DMS79 (cell line): ENCODE data around the gene PRRC2C.
A peak's percentile ranks its signal among the peaks of the same experiment; 100 is the strongest.
"Not testable (repeated sequence)": the region's sequence is repeated elsewhere in the genome, so short reads cannot be mapped to it uniquely, and the experiment has no call there.

Experiments used
- DNase-seq: peaks from one replicate; lab custom pipeline; 2025; lab: John Stamatoyannopoulos, UW

PRRC2C gene

DNA sequence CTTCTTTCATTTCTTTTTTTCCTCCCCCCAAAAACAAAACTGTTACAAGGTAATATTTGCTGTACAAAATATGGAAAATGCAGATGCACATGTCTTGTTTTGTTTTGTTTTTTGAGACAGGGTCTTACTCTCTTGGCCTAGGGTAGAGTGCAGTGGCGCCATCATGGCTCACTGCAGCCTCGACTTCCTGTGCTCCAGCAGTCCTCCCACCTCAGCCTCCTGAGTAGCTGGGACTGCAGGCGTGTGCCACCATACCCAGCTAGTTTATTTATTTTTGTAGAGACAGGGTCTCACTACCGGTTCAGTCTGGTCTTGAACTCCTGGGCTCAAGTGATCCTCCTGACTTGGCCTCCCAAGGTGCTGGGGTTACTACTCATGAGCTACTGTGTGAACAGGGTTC lies 15.5 kb downstream of the PRRC2C start:
- no peak for DNase-seq

DNA sequence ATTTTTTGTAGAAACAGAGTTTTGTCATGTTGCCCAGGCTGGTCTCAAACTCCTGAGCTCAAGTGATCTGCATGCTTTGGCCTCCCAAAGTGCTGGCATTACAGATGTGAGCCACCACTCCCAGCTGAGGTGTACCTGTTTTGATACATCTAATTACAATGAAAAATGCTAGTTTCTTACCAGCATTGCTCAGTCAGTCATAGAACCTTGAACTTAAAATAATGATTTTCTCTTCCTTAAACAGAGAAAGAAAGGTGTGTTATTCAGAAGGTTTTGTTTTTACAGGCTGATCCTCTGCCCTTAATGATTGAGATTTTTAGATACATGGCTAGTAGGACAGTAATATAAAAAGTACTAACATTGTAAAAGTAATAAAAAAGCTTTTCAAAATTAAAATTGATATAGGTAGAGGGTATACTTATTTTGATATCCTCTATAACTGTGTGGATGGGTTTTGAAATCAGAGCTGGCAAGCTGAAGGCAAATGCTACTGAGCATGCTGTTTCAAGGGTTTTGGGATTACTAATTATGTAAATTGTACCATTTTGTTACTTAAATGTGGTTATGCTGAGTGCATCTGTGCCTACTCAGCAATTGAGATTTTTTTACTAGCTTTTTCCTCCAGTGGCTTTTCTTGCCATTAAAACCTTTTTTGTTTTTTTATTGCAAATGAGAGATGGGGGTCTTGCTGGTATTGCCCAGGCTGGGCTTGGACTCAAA lies 16.1 kb downstream of the PRRC2C start:
- DNase-seq: peak; percentile 8

DNA sequence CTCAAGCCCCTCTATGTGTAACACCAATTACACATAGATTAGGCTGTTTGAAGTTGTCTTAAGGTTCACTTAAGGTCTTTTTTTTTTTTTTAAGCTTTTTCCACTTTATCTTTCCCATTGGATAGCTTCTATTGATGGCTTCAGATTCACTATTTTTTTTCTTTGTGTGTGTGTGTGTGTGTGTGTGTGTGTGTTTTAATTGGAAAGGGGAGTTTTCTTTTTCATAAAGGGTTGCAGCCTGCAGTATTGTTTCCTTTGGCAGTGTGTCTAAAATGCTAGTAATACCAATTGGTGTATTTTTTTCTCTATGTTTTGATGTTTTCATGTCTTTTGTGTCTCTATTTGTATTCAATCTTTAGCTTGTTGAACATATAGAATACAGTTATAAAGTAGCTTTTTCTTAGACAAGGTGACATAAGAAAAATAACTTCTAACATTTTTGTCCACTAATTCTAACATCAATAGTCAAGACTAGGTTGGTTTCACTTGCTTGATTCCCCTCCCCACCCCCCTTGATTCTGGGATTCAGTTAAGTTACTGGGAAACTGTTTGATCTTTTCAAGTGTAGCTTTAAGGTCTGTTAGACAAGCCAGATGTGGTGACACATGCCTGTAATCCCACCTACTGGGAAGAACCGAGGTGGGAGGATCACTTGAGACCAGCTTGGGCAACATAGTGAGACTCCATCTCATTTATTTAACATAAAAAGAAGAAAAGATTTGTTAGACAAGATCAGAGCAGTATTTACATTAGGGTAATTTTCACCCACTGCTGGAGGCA lies 21.4 kb downstream of the PRRC2C start:
- no peak for DNase-seq

DNA sequence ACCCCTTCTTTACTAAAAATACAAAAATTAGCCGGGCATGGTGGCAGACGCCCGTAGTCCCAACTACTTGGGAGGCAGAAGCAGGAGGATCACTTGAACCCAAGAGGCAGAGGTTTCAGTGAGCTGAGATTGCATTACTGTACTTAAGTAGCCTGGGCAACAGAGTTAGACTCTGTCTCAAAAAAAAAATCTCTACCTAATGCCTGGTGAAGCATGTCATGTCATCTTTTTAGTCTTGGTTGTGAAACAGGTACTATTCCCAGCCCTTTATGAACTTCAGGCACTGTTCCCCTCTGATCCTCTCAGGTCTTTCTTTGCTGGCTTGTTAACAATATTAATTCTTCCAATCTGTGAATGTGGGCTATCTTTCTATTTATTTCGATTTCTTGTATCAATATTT lies 22.1 kb downstream of the PRRC2C start:
- DNase-seq: no peak

DNA sequence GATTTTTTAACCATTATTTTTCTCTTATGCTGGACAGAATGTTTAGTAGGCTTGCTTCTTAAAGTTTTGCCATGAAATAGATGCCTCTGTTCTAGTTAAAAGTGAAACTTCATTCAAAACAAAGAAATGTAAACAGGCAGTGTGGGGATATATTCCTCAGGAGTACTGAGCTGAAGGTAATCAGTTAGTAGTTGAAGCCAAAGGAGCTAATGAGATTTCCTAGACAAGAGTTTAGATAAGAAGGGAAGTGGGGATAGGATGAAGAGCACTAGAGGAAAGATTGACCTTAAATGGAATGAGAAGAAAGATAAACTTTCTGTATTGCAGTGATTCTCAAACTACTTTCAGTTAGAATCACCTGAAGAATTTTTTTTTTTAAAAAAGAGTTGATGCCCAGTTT lies 23.9 kb downstream of the PRRC2C start:
- no peak for DNase-seq

DNA sequence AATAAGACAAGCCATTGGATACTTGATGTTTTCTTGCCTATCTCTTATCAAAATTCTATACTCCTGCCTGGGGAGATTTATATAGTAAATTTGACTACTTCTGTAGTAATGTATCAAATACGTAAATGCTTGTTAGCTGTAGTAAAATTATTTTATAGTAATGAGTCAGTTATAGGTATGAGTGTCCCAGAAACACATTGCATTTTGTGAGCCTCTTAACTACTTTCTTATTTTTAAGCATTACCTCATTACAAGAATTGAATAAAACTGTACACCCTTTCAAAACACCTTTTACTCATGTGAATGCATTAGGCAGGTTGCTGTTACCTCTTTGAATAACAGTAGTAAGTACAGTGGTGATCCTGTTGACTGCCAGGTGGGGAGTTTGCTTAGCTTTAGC lies 28.4 kb downstream of the PRRC2C start:
- DNase-seq: no peak

DNA sequence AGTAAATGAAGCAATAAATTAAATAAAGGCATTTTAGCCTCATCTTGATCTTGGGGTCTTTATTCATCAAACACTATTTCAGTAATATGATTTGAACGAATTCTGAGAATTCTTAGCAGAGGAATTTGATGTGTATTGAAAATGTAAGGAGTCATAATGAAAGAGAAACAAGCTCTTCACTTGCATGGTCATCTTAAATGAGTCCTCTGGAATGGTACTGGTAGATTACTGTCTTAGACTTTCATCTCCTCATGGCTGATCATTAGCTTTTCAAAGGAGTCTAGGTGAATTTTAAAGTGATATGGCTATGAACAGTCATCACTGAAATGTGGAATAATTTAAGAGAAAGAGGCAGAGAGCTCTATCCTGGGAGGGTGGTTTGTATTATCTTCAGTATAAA lies 30.0 kb downstream of the PRRC2C start:
- DNase-seq: no peak

DNA sequence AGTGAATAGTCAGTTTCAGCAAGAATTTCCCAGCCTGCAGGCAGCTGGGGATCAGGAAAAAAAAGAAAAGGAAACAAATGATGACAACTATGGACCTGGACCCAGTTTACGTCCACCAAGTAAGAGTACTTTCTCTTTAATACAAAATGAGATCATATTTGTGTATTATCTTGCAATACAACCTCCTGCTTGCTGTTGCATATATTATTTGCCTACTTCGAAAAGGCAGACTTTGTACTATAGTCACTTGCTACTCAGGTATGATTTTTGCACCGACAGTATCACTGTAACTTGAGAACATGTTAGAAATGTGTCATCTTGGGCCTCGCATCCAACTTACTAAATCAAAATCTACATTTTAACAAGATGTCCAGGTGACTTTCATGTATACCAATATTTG lies 30.4 kb downstream of the PRRC2C start:
- no peak for DNase-seq

DNA sequence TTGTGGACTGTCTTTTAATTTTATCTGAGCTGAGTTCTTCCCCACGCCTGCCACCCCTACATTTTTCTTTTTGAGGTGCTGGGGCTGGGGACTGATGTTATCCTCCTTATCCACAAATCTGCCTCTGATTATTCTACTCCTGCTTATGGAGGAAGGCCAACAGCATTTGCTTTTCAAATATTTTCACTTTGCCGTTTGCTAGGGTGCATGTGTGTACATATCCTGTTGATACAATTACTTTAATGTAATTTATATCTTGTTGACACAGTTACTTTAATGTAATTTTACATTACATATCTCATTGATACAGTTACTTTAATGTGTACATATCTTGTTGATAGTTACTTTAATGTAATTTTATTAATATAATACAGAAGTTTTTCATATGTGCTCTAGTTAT lies 36.2 kb downstream of the PRRC2C start:
- DNase-seq: no peak

DNA sequence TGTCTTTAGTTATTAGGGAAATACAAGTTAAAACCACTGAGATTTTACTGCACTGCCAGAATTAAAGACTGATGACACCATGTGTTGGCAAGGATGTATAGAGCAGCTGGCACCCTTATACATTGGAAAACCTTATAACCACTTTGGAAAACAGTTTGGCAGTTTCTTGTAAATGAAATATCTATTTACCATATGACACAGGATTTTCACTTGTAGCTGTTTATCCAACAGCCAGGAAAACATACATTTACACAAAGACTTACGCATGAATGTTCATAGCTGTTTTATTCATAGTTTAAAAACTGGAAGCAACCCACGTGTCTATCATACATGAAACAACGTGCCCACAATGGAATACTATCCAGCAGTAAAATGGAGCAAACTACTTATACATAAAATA lies 45.3 kb downstream of the PRRC2C start:
- no peak for DNase-seq

DNA sequence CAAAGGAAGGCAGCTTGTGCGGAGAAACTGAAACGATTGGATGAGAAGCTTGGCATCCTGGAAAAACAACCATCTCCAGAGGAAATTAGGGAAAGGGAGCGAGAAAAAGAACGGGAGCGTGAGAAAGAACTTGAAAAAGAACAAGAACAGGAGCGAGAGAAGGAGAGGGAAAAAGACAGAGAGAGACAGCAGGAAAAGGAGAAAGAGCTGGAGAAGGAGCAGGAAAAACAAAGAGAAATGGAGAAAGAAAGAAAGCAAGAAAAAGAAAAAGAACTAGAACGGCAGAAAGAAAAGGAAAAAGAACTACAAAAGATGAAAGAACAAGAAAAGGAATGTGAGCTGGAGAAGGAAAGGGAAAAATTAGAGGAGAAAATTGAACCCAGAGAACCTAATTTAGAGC lies 47.2 kb downstream of the PRRC2C start:
- DNase-seq: no peak

DNA sequence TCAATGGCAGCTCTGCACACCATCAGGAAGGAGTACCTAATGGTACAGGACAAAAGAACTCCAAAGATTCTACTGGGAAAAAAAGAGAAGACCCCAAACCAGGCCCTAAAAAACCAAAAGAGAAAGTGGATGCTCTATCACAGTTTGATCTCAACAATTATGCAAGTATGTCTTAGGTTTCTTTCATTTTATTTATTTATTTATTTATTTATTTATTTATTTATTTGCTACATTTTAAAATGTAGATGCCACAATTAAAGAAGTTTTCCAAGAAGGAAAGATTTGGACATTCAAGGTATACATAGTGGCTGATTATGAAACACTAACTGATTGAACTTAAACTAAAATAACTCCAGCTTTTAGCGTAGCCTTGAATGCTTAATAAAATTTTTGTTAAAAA lies 60.2 kb downstream of the PRRC2C start:
- DNase-seq: no peak

DNA sequence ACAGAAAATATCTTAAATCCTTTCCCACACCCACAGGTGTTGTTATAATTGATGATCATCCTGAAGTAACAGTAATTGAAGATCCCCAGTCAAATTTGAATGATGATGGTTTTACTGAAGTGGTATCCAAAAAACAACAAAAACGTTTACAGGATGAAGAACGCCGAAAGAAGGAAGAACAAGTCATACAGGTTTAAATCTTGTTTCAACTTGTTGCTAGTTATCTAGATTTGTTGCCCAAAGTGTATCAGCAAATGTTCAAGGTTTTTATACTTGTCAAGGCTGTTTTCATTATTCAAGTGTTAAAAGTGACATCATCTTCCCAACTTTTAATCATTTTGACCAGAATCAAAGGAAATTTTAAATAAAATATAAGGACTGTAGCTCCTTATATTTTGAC lies 64.7 kb downstream of the PRRC2C start:
- no peak for DNase-seq

DNA sequence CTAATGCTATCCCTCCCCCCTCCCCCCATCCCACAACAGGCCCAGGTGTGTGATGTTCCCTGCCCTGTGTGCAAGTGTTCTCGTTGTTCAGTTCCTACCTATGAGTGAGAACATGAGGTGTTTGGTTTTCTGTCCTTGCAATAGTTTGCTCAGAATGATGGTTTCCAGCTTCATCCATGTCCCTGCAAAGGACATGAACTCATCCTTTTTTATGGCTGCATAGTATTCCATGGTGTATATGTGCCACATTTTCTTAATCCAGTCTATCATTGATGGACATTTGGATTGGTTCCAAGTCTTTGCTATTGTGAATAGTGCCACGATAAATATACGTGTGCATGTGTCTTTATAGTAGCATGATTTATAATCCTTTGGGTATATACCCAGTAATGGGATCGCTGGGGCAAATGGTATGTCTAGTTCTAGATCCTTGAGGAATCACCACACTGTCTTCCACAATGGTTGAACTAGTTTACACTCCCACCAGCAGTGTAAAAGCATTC lies 65.3 kb downstream of the PRRC2C start:
- DNase-seq: not testable (repeated sequence)

DNA sequence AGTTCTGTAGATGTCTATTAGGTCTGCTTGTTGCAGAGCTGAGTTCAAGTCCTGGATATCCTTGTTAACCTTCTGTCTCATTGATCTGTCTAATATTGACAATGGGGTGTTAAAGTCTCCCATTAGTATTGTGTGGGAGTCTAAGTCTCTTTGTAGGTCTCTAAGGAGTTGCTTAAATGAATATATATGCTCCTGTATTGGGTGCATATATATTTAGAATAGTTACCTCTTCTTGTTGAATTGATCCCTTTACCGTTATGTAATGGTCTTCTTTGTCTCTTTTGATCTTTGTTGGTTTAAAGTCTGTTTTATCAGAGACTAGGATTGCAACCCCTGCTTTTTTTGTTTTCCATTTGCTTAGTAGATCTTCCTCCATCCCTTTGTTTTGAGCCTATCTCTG lies 68.6 kb downstream of the PRRC2C start:
- DNase-seq: not testable (repeated sequence)

DNA sequence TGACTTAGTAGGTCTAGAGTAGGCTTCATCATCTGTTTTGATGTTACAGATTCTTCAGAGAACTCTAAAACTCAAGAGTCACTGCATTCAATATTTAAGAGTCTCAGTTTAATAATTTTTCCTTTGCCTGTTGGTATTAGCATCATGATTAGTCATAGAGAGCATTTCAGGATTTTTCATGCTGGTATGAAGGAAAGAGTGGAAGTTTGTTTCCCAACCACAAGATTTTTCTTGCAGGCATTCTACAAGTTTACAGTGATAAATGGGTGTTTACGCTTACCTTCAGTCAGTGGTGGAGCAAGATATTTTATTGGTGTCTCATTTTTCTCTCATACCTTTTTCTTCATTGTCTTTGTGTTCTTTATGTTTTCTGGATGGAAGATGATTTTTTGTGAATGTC lies 78.3 kb downstream of the PRRC2C start:
- DNase-seq: no peak

DNA sequence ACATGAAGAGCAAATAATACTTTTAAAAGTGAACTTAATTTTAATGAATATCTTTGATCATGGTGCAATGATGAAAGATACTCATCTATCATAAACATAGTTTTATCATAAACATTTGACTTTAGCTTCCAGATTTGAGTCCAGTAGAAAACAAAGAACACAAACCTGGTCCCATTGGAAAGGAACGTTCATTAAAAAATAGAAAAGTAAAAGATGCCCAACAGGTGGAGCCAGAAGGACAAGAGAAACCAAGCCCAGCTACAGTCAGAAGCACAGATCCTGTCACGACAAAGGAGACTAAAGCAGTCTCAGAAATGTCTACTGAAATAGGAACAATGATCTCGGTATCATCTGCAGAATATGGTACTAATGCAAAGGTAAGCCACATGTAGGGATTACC lies 81.1 kb downstream of the PRRC2C start:
- no peak for DNase-seq

DNA sequence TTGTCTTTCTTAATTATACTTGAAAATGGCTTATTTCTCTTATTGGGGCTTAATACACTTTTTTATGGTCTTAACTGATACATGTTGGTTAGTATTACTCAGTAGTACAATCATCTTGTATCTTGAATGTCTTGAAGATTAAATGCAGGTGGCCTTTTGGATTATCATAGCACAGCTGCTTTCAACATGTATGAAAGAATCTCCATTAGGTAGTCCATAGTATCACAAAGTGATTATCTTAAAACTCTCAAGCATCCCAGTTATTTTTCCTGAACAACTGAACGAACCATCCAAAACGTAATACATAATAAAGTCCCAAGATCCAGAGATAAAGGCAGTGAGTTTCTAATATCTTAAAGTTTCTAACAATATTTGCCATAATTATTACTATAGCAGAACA lies 85.0 kb downstream of the PRRC2C start:
- DNase-seq: no peak

DNA sequence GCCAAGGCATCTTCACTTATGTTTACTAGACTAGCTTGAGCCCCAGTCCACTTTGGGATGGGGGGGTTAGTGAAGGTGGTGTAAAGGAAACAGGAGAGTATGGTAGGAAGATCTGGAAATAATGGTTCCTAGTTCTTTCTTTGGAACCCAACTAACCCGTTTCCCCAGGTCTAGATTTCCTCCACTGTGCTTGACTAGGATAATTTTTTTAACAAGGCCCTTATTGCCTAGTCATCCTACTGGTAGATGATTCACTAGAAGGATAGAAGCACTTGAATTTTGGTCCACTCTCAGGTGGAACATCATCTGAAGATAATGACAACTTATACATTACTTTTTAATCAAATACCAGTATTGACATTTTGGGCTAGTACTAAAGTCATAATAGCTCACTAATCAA lies 90.8 kb downstream of the PRRC2C start:
- no peak for DNase-seq

DNA sequence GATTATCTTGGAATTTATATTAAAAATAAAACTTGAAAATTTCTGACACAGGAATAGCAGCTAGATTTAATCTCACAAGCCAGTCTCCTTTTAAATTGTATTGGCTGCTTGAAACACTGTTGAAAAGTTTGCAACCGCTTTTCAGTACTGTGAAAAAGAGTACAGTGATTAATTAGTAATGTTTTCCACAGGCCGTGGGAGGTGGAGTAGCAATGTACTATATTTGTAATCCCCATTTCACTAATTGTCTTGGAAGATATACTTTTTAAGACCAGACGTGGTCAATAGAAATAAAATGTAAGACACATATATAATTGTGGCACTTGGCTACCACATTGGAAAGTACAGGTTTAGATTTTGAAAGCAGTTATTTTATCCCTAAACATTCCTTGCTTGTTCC lies 95.9 kb downstream of the PRRC2C start:
- no peak for DNase-seq

DNA sequence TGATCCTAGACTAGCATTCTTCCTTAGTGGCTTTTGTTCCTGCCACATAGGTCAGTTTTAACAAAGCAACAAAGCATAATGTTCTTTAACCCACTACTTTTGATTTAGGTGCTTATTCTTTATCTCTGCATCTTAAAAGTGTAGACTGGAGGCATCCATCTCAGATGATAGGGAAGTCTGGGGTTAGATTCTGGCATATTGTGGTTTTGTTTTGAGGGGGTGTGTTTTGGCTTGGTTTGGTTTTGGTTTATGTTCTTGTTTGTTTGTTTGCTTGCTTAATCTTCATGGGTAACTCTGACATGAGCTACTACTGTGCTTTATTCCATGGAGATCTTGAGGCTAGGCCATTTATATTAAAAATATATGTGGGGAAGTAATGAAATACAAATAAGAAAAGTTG lies 96.4 kb downstream of the PRRC2C start:
- DNase-seq: no peak

DNA sequence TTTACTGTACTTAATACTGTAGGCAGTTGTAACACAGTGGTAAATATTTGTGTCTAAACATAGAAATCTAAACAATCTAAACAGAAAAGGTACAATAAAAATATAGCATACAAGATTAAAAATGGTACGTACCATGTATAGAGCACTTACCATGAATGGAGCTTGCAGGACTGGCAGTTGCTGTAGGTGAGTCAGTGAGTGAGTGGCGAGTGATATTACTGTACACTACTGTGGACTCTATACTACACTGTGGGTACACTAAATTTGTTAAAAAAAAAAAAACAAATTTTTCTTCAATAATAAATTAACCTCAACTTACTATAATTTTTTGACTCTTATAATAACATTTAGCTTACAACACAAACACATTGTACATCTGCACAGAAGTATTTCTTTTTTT lies 97.3 kb downstream of the PRRC2C start:
- no peak for DNase-seq

DNA sequence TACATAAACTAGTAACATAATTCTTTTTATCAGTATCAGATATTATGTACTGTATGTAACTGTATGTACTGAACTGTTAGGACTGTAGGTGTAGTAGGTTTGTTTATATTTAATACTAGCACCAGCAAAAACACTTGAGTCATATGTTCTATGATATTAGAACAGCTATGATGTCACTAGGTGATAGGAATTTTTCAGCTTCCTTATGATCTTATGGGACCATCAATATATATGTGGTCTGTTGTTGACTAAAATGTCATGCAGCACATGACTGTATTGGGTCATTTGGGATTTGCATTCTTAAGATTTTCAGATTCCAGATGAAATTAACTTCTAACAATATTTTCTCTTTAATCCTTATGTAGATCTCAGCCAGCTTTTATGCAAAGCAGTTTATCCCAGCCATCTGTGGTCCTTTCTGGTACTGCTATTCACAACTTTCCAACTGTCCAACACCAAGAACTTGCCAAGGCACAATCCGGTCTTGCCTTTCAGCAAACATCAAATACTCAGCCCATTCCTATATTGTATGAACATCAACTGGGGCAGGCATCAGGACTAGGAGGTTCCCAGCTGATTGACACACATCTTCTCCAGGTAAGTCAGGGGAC lies 98.4 kb downstream of the PRRC2C start:
- DNase-seq: no peak
